ENCODE results near the gene HAGH.

- TF ChIP-seq ZNF335 (tag by site-specific recombination; conservative IDR thresholded peaks at IDR 0.05), result no peak
- TF ChIP-seq CTCF (tag by site-specific recombination; IDR thresholded peaks at IDR 0.05), result no peak
- TF ChIP-seq, protein P1, sequence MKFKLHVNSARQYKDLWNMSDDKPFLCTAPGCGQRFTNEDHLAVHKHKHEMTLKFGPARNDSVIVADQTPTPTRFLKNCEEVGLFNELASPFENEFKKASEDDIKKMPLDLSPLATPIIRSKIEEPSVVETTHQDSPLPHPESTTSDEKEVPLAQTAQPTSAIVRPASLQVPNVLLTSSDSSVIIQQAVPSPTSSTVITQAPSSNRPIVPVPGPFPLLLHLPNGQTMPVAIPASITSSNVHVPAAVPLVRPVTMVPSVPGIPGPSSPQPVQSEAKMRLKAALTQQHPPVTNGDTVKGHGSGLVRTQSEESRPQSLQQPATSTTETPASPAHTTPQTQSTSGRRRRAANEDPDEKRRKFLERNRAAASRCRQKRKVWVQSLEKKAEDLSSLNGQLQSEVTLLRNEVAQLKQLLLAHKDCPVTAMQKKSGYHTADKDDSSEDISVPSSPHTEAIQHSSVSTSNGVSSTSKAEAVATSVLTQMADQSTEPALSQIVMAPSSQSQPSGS (tag by site-specific recombination; IDR thresholded peaks at IDR 0.05; ENCODE audit: low read depth), result no peak
- no peak for TF ChIP-seq PRDM4 (tag by site-specific recombination; IDR thresholded peaks at IDR 0.05)
Observed at GRCh38 chr16:1792836-1793577, 33.6 kb downstream of the HAGH start.

Data from HEK293 (cell line).